WTC11 (cell line): ENCODE data around the gene C19orf47. TPM values are rescaled to one million over a fixed set of nuclear protein-coding genes. Genes with fewer than 3 reads are reported as not detected.
A peak's percentile ranks its signal among the peaks of the same experiment; 100 is the strongest.

Experiments used
- ATAC-seq: fragments of 200-7000 bp; cut with Tn5 transposase; 2 replicates; pipeline ENCODE4 v1.10.0; 2021; ENCODE audit warnings: mild to moderate bottlenecking, moderate library complexity
- CTCF ChIA-PET: fragments of 300-600 bp; sonication (Branson Sonifier 250); formaldehyde crosslinking; loops from one replicate; lab custom pipeline; 2021; ENCODE audit warnings: antibody characterized with exemption; lab: Charles Lee
- POLR2A ChIA-PET: fragments of 350-600 bp; sonication (Branson Sonifier 250); formaldehyde crosslinking; loops from one replicate; lab custom pipeline; 2021; ENCODE audit warnings: antibody characterized with exemption; lab: Charles Lee
- DNase-seq: peaks from one replicate; pipeline ENCODE4 v3.0.0; 2021; ENCODE audit warnings: low spot score
- H3K27ac Mint-ChIP-seq: 2 replicates; pipeline ENCODE4 v1.8.0; 2021; ENCODE audit warnings: mixed read lengths
- H3K27me3 Mint-ChIP-seq: 2 replicates; pipeline ENCODE4 v1.8.0; 2021; ENCODE audit warnings: low read depth, mild to moderate bottlenecking, moderate library complexity, mixed read lengths
- H3K36me3 Mint-ChIP-seq: 2 replicates; pipeline ENCODE4 v1.8.0; 2021; ENCODE audit warnings: mixed read lengths
- H3K4me1 Mint-ChIP-seq: 2 replicates; pipeline ENCODE4 v1.8.0; 2022; ENCODE audit warnings: mixed read lengths
- H3K4me3 Mint-ChIP-seq: 2 replicates; pipeline ENCODE4 v1.8.0; 2021; ENCODE audit warnings: mild to moderate bottlenecking, moderate library complexity, mixed read lengths
- H3K9me3 Mint-ChIP-seq: 2 replicates; pipeline ENCODE4 v1.8.0; 2021; ENCODE audit warnings: mixed read lengths
- ETV6 ChIP-seq: sonication (generic); formaldehyde crosslinking; IDR thresholded peaks from 2 replicates; pipeline ENCODE4 v1.8.1; 2022; ENCODE audit warnings: mild to moderate bottlenecking, missing genetic modification reagents
- FOXK1 ChIP-seq: sonication (generic); formaldehyde crosslinking; IDR thresholded peaks from 2 replicates; pipeline ENCODE4 v1.8.0; 2022; ENCODE audit warnings: mild to moderate bottlenecking, moderate library complexity, missing genetic modification reagents
- GABPB1 ChIP-seq: sonication (generic); formaldehyde crosslinking; IDR thresholded peaks from 2 replicates; pipeline ENCODE4 v1.8.1; 2023; ENCODE audit warnings: mild to moderate bottlenecking, missing genetic modification reagents
- GRHL2 ChIP-seq: fragments of 250-450 bp; sonication (Bioruptor Pico); IDR thresholded peaks from 2 replicates; pipeline ENCODE4 v1.8.0; 2022; ENCODE audit warnings: mild to moderate bottlenecking, moderate library complexity; ENCODE audit not compliant: insufficient replicate concordance, severe bottlenecking
- JUN ChIP-seq: sonication (generic); formaldehyde crosslinking; IDR thresholded peaks from 2 replicates; pipeline ENCODE4 v1.8.0; 2023; ENCODE audit warnings: mild to moderate bottlenecking, missing genetic modification reagents
- MXD4 ChIP-seq: fragments of 250-450 bp; sonication (Bioruptor Pico); IDR thresholded peaks from 2 replicates; pipeline ENCODE4 v1.8.0; 2021; ENCODE audit warnings: mild to moderate bottlenecking, moderate library complexity, borderline replicate concordance
- NFATC4 ChIP-seq: fragments of 250-450 bp; sonication (Bioruptor Pico); IDR thresholded peaks from 2 replicates; pipeline ENCODE4 v1.9.0; 2021; ENCODE audit warnings: mild to moderate bottlenecking
- TEAD1 ChIP-seq: sonication (generic); formaldehyde crosslinking; IDR thresholded peaks from 2 replicates; pipeline ENCODE4 v1.8.0; 2022; ENCODE audit warnings: mild to moderate bottlenecking, missing genetic modification reagents
- TEAD4 ChIP-seq: sonication (generic); formaldehyde crosslinking; IDR thresholded peaks from 2 replicates; pipeline ENCODE4 v1.8.0; 2022; ENCODE audit warnings: mild to moderate bottlenecking, missing genetic modification reagents
- TP53 ChIP-seq: sonication (generic); formaldehyde crosslinking; IDR thresholded peaks from 2 replicates; pipeline ENCODE4 v1.8.1; 2023; ENCODE audit warnings: mild to moderate bottlenecking, missing genetic modification reagents
- ZBTB21 ChIP-seq: sonication (generic); formaldehyde crosslinking; IDR thresholded peaks from 2 replicates; pipeline ENCODE4 v1.8.1; 2023; ENCODE audit warnings: mild to moderate bottlenecking, missing genetic modification reagents, borderline replicate concordance
- ZNF121 ChIP-seq: sonication (generic); formaldehyde crosslinking; IDR thresholded peaks from 2 replicates; pipeline ENCODE4 v1.8.0; 2023; ENCODE audit warnings: missing genetic modification reagents
- ZNF219 ChIP-seq: sonication (generic); formaldehyde crosslinking; IDR thresholded peaks from 2 replicates; pipeline ENCODE4 v1.8.0; 2023; ENCODE audit warnings: missing genetic modification reagents, mild to moderate bottlenecking, borderline replicate concordance
- ZNF232 ChIP-seq: sonication (generic); formaldehyde crosslinking; IDR thresholded peaks from 2 replicates; pipeline ENCODE4 v1.8.0; 2022; ENCODE audit warnings: mild to moderate bottlenecking, missing genetic modification reagents
- ZNF416 ChIP-seq: fragments of 250-450 bp; sonication (Bioruptor Pico); IDR thresholded peaks from 2 replicates; pipeline ENCODE4 v1.9.0; 2021; ENCODE audit warnings: mild to moderate bottlenecking, inconsistent platforms
- ZNF671 ChIP-seq: fragments of 250-450 bp; sonication (Bioruptor Pico); IDR thresholded peaks from 2 replicates; pipeline ENCODE4 v1.8.0; 2021; ENCODE audit warnings: mild to moderate bottlenecking
- total RNA-seq: library from RNA; stranded (reverse); gene quantifications from 3 replicates; pipeline ENCODE4 v1.2.3, GENCODE V29; 2021
- TF ChIP-seq, protein P1 (sequence below): fragments of 250-450 bp; sonication (Bioruptor Pico); IDR thresholded peaks from 2 replicates; pipeline ENCODE4 v1.8.0; 2021; ENCODE audit warnings: mild to moderate bottlenecking
- TF ChIP-seq, protein P2 (sequence below): sonication (generic); formaldehyde crosslinking; conservative IDR thresholded peaks from 2 replicates; pipeline ENCODE4 v1.8.1; 2022; ENCODE audit warnings: mild to moderate bottlenecking, missing genetic modification reagents
- TF ChIP-seq, protein P3 (sequence below): sonication (generic); formaldehyde crosslinking; IDR thresholded peaks from 2 replicates; pipeline ENCODE4 v1.8.1; 2022; ENCODE audit warnings: mild to moderate bottlenecking, moderate library complexity, missing genetic modification reagents
- TF ChIP-seq, protein P4 (sequence below): sonication (generic); formaldehyde crosslinking; IDR thresholded peaks from 2 replicates; pipeline ENCODE4 v1.8.1; 2022; ENCODE audit warnings: low read depth, mild to moderate bottlenecking, moderate library complexity, missing genetic modification reagents, borderline replicate concordance
- TF ChIP-seq, protein P5 (sequence below): sonication (generic); formaldehyde crosslinking; IDR thresholded peaks from 2 replicates; pipeline ENCODE4 v1.8.0; 2022; ENCODE audit warnings: mild to moderate bottlenecking, missing genetic modification reagents

The C19orf47 gene
- total RNA-seq, 1 experiment from 2014 or later, result 15.6 TPM

DNA sequence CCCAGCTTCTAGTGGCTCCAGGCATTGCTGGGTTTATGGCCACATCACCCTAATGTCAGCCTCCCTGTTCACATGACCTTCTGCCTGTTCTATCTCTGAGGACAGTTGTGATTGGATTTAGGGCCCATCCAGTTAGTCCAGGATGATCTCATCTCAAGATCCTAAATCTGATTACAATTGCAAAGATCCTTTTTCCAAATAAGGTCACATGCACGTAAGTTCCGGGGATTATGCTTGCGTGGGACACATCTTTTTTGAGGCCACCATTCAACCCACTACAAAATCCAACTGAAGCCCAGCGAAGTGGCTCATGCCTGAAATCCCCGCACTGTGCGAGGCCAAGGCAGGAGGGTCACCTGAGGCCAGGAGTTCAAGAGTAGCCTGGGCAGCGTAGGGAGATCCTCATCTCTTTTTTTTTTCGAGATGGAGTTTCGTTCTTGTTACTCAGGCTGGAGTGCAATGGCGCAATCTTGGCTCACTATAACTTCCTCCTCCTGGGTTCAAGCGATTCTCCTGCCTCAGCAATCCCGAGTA lies 12.6 kb upstream of the C19orf47 start:
- Mint-ChIP-seq H3K36me3 (no peaks in the 10 kb centered on the region), H3K9me3 (no peaks in the 10 kb centered on the region), H3K4me3 (no peak overlapping the region), H3K27me3 (peaks cover 5% of the 10 kb centered on the region; the same call in 1 of the 2 replicates), H3K4me1 (peaks cover 6% of the 10 kb centered on the region), H3K27ac (peak overlapping the region; percentile 26; the same call in 1 of the 2 replicates)
- TF ChIP-seq ZNF219 (no peak), ETV6 (CRISPR knock-in tag) (no peak), ZBTB21 (CRISPR knock-in tag) (no peak), ZNF232 (CRISPR knock-in tag) (no peak)
- ChIA-PET POLR2A (no interaction called here), CTCF (no interaction called here)
- ATAC-seq (no peak), DNase-seq (no peak)

DNA sequence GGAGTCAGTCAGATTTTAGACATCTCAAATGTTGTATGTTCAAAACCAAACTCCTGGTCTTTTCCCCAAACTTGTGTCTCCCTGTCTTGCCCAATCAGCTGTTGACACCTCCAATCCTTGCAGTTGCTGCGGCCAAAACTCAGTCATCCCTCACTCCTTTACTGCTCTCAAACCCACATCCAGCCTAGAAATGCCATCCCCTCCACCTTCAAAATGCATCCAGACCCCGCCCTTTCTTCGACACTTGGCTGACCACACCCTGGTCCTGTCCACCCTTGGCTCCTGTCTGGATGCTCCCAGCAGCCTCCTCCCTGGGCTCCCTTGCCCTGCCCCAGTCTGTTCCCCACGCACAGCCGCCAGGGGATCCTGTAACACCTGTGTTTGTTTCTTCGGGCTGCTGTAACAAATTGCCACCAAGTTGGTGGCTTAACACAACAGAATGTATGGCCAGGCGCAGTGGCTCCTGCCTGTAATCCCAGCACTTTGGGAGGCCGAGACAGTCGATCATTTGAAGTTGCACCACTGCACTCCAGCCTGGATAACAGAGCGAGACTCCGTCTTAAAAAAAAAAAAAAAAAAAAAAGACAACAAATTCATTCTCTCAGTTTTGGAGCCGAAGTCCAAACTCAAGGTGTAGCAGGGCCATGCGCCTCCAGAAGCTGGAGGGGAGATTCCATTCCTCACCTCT lies 12.0 kb upstream of the C19orf47 start:
- CTCF ChIA-PET, result no interaction called here
- Mint-ChIP-seq H3K4me3 (no peak overlapping the region), H3K27me3 (peaks cover 3% of the 10 kb centered on the region; the same call in 1 of the 2 replicates), H3K36me3 (no peaks in the 10 kb centered on the region), H3K9me3 (no peaks in the 10 kb centered on the region), H3K27ac (peak overlapping the region; percentile 26; the same call in 1 of the 2 replicates), H3K4me1 (peaks cover 3% of the 10 kb centered on the region; the same call in 1 of the 2 replicates)
- ATAC-seq, result no peak
- TF ChIP-seq TEAD1 (CRISPR knock-in tag) (no peak), ZNF671 (CRISPR knock-in tag) (no peak)
- TF ChIP-seq, protein P1, sequence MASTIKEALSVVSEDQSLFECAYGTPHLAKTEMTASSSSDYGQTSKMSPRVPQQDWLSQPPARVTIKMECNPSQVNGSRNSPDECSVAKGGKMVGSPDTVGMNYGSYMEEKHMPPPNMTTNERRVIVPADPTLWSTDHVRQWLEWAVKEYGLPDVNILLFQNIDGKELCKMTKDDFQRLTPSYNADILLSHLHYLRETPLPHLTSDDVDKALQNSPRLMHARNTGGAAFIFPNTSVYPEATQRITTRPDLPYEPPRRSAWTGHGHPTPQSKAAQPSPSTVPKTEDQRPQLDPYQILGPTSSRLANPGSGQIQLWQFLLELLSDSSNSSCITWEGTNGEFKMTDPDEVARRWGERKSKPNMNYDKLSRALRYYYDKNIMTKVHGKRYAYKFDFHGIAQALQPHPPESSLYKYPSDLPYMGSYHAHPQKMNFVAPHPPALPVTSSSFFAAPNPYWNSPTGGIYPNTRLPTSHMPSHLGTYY (CRISPR knock-in tag), result no peak
- TF ChIP-seq, all 79 proteins: peak for 0
- POLR2A ChIA-PET, result interaction anchor here (0.6 kb wide), 1 partner anchor 1931 kb away, joined by 3 read pairs; no protein-coding TSS in a partner anchor
- no peak for DNase-seq

DNA sequence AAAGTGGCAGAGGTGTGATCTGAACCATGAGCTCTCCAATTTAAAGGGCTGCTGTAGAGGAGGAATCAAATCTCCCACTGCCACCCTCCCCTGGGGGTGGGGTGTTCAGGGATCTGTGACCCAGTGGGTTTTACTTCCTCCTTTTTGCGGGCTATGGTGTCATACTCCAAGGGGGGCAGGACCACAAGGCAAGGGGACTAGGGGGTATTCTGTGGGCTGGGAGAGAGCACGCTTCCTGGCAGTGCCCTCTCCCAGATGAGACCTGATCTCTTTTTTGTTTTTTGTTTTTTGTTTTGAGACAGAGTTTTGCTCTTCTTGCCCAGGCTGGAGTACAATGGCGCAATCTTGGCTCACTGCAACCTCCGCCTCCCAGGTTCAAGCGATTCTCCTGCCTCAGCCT lies 10.6 kb upstream of the C19orf47 start:
- POLR2A ChIA-PET, result no interaction called here
- Mint-ChIP-seq H3K4me3 (no peak overlapping the region), H3K36me3 (no peaks in the 10 kb centered on the region), H3K27me3 (no peaks in the 10 kb centered on the region), H3K4me1 (no peaks in the 10 kb centered on the region), H3K27ac (no peak overlapping the region), H3K9me3 (no peaks in the 10 kb centered on the region)
- TF ChIP-seq, protein P2, sequence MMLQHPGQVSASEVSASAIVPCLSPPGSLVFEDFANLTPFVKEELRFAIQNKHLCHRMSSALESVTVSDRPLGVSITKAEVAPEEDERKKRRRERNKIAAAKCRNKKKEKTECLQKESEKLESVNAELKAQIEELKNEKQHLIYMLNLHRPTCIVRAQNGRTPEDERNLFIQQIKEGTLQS (CRISPR knock-in tag), result no peak
- TF ChIP-seq, protein P3, sequence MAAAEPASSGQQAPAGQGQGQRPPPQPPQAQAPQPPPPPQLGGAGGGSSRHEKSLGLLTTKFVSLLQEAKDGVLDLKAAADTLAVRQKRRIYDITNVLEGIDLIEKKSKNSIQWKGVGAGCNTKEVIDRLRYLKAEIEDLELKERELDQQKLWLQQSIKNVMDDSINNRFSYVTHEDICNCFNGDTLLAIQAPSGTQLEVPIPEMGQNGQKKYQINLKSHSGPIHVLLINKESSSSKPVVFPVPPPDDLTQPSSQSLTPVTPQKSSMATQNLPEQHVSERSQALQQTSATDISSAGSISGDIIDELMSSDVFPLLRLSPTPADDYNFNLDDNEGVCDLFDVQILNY (CRISPR knock-in tag), result no peak
- TF ChIP-seq ZBTB21 (CRISPR knock-in tag), result no peak
- no peak for TF ChIP-seq MXD4 (CRISPR knock-in tag)
- TF ChIP-seq, protein P1 (CRISPR knock-in tag), result no peak
- TF ChIP-seq GRHL2 (CRISPR knock-in tag), result no peak
- no peak for TF ChIP-seq JUN (CRISPR knock-in tag)
- TF ChIP-seq NFATC4, result no peak
- no peak for TF ChIP-seq TEAD4 (CRISPR knock-in tag)
- TF ChIP-seq ZNF416 (CRISPR knock-in tag), result no peak
- TF ChIP-seq, protein P4, sequence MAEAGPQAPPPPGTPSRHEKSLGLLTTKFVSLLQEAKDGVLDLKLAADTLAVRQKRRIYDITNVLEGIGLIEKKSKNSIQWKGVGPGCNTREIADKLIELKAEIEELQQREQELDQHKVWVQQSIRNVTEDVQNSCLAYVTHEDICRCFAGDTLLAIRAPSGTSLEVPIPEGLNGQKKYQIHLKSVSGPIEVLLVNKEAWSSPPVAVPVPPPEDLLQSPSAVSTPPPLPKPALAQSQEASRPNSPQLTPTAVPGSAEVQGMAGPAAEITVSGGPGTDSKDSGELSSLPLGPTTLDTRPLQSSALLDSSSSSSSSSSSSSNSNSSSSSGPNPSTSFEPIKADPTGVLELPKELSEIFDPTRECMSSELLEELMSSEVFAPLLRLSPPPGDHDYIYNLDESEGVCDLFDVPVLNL, result no peak
- no peak for TF ChIP-seq ZNF121 (CRISPR knock-in tag)
- TF ChIP-seq TP53, result no peak
- TF ChIP-seq FOXK1 (CRISPR knock-in tag), result no peak
- TF ChIP-seq, protein P5, sequence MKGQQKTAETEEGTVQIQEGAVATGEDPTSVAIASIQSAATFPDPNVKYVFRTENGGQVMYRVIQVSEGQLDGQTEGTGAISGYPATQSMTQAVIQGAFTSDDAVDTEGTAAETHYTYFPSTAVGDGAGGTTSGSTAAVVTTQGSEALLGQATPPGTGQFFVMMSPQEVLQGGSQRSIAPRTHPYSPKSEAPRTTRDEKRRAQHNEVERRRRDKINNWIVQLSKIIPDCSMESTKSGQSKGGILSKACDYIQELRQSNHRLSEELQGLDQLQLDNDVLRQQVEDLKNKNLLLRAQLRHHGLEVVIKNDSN (CRISPR knock-in tag), result no peak
- no peak for TF ChIP-seq GABPB1
- CTCF ChIA-PET, result no interaction called here
- ATAC-seq, result no peak
- DNase-seq, result no peak
